C4-2B (cell line): ENCODE data around the gene PCSK1N.

Experiments used
- H3K27ac ChIP-seq: fragments of 450-650 bp; 2 replicates; pipeline ENCODE4 v1.5.1; 2017
- ZFX ChIP-seq: fragments of 450-650 bp; IDR thresholded peaks from 2 replicates; pipeline ENCODE4 v1.6.1; 2017
- TF ChIP-seq, protein P1 (sequence below): fragments of 450-650 bp; conservative IDR thresholded peaks from 2 replicates; pipeline ENCODE4 v1.5.1; 2017; ENCODE audit warnings: mild to moderate bottlenecking

The PCSK1N gene

DNA sequence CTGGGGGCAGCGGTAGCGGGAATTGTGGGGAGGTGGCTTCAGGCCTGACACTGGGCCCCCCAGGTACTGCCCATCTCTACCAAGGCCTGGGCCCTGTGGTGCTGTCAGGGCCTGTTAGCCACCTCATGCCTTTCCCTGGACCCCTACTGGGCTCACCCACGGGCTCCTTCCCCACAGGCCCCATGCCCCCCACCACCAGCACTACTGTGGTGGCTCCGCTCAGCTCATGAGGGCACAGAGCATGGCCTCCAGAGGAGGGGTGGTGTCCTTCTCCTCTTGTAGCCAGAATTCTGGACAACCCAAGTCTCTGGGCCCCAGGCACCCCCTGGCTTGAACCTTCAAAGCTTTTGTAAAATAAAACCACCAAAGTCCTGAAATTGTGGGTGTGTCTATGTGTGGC is 41.5 kb downstream of the PCSK1N start:
- TF ChIP-seq, protein P1, sequence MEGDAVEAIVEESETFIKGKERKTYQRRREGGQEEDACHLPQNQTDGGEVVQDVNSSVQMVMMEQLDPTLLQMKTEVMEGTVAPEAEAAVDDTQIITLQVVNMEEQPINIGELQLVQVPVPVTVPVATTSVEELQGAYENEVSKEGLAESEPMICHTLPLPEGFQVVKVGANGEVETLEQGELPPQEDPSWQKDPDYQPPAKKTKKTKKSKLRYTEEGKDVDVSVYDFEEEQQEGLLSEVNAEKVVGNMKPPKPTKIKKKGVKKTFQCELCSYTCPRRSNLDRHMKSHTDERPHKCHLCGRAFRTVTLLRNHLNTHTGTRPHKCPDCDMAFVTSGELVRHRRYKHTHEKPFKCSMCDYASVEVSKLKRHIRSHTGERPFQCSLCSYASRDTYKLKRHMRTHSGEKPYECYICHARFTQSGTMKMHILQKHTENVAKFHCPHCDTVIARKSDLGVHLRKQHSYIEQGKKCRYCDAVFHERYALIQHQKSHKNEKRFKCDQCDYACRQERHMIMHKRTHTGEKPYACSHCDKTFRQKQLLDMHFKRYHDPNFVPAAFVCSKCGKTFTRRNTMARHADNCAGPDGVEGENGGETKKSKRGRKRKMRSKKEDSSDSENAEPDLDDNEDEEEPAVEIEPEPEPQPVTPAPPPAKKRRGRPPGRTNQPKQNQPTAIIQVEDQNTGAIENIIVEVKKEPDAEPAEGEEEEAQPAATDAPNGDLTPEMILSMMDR = no peak
- TF ChIP-seq ZFX = no peak
- H3K27ac ChIP-seq = no peak overlapping the region

DNA sequence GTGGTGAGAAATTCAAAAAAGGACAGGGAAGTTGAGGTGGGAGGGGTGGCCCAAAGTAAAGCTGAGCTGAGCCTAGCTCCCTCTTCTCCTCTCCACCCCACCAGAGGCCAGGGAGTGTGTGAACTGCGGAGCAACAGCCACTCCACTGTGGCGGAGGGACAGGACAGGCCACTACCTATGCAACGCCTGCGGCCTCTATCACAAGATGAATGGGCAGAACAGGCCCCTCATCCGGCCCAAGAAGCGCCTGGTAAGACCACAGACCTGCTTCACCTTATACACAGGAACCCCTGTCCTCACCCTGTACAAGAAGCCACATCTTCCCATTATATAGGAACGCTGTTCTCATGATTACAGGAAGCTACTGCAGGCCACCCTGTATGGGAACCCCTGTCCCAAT is 43.2 kb downstream of the PCSK1N start:
- no peak overlapping the region for H3K27ac ChIP-seq
- TF ChIP-seq ZFX = no peak
- TF ChIP-seq, protein P1 = no peak

DNA sequence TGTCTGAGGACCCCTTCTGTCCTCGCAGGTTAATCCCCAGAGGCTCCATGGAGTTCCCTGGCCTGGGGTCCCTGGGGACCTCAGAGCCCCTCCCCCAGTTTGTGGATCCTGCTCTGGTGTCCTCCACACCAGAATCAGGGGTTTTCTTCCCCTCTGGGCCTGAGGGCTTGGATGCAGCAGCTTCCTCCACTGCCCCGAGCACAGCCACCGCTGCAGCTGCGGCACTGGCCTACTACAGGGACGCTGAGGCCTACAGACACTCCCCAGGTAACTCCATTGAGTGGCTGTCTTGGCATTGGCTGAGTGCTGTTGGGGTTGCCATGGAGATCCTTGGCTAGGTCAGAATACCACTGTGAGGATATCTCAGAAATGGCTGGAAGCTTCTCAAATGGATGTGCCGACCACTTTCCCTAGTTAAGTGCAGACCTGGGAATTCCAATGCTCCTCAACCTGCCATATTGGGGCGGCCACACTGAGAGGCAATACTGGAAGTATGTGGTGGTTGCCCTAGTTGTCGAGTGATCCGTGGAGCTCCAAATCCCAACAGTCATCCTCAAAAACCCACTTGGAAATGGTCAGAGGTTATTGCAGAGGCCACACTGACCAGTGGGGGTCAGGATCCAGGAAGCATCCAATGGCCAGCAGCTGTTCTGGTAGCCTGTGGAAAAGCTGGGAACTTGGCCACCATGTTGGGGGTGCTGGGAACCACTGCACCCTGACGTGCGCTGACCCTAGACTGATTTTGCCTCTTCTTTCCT is 44.2 kb downstream of the PCSK1N start:
- no peak overlapping the region for H3K27ac ChIP-seq
- TF ChIP-seq, protein P1 = no peak
- no peak for TF ChIP-seq ZFX

DNA sequence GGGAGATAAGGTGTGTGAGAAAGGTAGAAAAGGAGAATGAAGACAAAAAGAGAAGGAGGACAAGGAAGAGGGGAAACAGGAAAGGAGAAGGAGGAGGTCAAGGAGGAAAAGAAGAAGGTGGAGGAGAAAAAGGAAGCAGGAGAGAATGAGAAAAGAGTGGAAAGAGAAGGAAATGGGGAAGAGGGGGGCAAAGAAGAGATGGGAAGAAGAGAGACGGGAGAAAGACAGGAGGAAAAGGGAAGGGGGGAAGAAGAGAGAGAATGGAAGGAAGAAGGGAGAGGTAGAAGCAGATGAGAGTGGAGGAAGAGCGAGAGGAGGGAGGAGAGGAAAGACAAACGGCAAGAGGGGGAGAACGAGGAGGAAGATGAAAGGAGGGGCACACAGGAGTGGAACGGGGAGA is 44.9 kb downstream of the PCSK1N start:
- TF ChIP-seq ZFX = no peak
- TF ChIP-seq, protein P1 = no peak
- no peak overlapping the region for H3K27ac ChIP-seq

DNA sequence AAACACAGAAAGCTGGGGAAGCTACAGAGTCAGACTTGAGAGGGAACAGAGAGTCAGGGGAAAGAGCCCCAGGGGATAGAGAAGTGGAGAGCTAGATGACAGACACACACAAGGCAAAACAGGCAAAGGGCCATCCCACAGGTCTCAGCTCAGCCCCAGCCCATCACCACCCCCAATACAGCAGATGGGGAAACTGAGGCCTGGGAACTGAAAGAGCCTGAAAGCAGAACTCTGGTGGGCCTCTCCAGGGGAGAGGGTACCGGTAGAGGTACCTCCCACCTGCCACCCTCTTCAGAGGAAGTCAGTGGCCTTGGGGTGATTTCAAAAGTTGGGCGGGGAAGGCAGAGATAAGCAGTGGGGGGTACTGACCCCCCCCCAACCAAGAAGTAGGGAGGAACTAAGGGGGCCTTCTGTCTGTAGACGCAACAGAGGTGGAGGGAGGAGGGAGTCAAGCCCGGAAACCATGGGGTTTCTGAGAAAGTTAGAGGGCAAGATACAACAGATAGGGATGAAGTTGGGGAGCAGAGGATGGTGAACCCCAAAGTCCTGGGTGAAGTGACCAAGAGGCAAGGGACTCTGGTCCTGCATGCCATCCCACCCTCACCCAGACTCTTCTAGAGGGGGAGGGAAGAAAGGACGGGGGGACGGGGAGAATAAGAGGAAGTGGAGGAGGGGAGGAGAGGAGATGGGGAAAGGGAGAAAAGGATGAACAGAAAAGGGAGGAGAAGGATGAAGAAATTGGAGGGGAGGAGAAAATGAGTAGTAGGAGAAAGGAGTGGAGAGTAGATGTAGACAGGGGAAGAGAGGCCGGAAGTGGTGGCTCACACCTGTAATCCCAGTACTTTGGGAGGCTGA is 45.8 kb downstream of the PCSK1N start:
- TF ChIP-seq, protein P1 = no peak
- no peak for TF ChIP-seq ZFX
- no peak overlapping the region for H3K27ac ChIP-seq

DNA sequence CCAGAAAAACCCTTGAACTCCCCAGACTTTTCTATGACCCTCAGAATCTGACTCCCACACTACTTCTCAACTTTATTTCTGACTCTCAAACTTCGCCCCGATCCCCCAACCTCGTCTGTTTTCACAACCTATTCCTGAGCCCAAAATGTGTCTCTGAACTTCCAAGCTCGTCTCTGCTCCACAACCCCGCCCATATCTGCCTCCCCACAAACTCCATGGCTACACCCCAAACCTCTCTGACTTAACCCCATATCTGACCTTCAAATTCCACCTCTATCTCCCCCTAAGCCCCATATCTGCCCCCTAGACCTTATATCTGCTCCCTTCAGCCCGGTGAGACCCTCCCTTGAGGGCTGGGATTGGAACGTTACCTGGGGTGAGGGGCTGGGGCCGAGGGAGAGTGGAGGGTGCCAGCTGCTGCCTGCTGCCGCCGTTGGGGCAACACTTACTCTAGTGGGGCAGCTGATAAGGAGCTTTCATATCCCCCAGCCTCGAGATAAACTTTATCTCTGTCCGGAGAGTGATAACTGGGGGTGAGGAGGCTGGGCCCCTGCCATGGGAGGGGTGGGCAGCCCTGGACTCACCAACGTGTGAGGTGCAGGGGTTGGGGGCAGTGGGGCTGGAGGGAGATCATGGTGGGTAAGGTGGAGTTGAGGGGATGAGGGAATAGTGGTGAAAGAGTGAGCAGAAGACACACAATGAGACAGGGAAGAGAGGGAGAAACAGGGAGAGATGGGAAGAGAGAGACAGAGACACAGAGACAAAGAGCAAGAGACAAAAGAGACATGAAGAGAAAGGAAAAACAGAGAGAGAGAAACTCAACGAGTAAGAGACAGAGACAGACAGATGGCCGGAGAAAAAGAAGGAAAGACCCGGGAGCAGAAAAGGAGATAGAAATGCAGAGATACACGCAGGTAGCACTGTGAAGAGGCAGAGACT is 47.6 kb downstream of the PCSK1N start:
- no peak for TF ChIP-seq ZFX
- TF ChIP-seq, protein P1 = no peak
- no peak overlapping the region for H3K27ac ChIP-seq
